ENCODE results near the gene RAB11FIP3. TPM values are rescaled to one million over a fixed set of nuclear protein-coding genes. Genes with fewer than 3 reads are reported as not detected.

RAB11FIP3 gene
- total RNA-seq, 1 experiment from 2014 or later, result 37.1 TPM

DNA sequence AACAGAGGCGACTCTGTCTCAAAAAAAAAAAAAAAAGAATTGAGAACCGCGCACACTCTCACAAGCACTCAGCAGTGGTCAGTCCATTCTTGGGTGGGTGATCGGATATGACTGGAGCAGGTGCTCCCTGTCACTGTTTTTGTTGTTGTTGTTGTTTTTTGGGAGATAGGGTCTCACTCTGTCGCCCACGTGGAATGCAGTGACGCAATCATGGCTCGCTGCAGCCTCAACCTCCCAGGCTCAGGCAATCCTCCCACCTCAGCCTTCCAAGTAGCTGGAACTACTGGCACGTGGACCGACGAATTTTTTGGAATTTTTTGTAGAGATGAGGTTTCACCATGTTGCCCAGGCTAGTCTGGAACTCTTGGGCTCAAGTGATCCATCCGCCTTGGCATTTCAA lies 30.0 kb downstream of the RAB11FIP3 start:
- Histone ChIP-seq H3K27me3 (ENCODE audit: insufficient read depth, low read length) (no peaks in the 10 kb centered on the region), H4K20me1 (ENCODE audit: control insufficient read depth, insufficient read depth, insufficient read length) (no peaks in the 10 kb centered on the region), H3K4me2 (ENCODE audit: insufficient read depth, insufficient read length, low read length) (no peak overlapping the region), H3K79me2 (ENCODE audit: insufficient read depth, low read length) (no peaks in the 10 kb centered on the region), H2BK5ac (ENCODE audit: insufficient read length, low read length) (no peak overlapping the region), H3K18ac (ENCODE audit: insufficient read length, low read depth, low read length) (no peak overlapping the region), H3K27ac (ENCODE audit: insufficient read length, low read depth, low read length) (no peak overlapping the region), H3K23me2 (ENCODE audit: insufficient read length, low read depth, low read length, poor library complexity, severe bottlenecking) (no peaks in the 10 kb centered on the region), H4K8ac (replicated peaks; ENCODE audit: insufficient read length, low read depth, low read length) (no peak overlapping the region), H2BK120ac (ENCODE audit: low read depth, low read length, poor library complexity, severe bottlenecking) (no peak overlapping the region), H3K9ac (ENCODE audit: extremely low read depth, insufficient read length, low read length) (no peak overlapping the region), H4K5ac (ENCODE audit: insufficient read length, low read depth, low read length) (no peak overlapping the region), H2BK15ac (ENCODE audit: low read depth, low read length) (no peak overlapping the region), H3K4me1 (ENCODE audit: insufficient read depth, low read length) (peaks cover 3% of the 10 kb centered on the region; the same call in 1 of the 2 replicates), H3K79me1 (ENCODE audit: insufficient read depth, low read depth, low read length, poor library complexity, severe bottlenecking) (no peaks in the 10 kb centered on the region), H3T11ph (ENCODE audit: low read length) (no peak overlapping the region), H2AFZ (ENCODE audit: low read length) (no peak overlapping the region), H3K4ac (ENCODE audit: low read depth, low read length) (no peak overlapping the region), H3K14ac (ENCODE audit: insufficient read depth, low read length) (no peak overlapping the region), H3K9me3 (ENCODE audit: control insufficient read depth, low read depth, low read length) (no peaks in the 10 kb centered on the region), H3K56ac (ENCODE audit: insufficient read length, low read depth, low read length) (no peak overlapping the region), H2BK20ac (ENCODE audit: low read depth, low read length, poor library complexity, severe bottlenecking) (no peak overlapping the region), H2AK5ac (ENCODE audit: insufficient read length, low read length) (no peak overlapping the region), H3K23ac (ENCODE audit: insufficient read length, low read depth, low read length) (no peak overlapping the region), H4K91ac (ENCODE audit: insufficient read length, low read depth, low read length) (no peak overlapping the region), H2BK12ac (ENCODE audit: insufficient read length, low read depth, low read length) (no peak overlapping the region)
- no peaks in the 10 kb centered on the region for H3K27me3 Mint-ChIP-seq (ENCODE audit: low read depth)
- peak overlapping the region in 1 of 3 experiments; percentile 61; a peak in 1 of 7 replicates for H3K27ac Mint-ChIP-seq
- TF ChIP-seq, protein P1, sequence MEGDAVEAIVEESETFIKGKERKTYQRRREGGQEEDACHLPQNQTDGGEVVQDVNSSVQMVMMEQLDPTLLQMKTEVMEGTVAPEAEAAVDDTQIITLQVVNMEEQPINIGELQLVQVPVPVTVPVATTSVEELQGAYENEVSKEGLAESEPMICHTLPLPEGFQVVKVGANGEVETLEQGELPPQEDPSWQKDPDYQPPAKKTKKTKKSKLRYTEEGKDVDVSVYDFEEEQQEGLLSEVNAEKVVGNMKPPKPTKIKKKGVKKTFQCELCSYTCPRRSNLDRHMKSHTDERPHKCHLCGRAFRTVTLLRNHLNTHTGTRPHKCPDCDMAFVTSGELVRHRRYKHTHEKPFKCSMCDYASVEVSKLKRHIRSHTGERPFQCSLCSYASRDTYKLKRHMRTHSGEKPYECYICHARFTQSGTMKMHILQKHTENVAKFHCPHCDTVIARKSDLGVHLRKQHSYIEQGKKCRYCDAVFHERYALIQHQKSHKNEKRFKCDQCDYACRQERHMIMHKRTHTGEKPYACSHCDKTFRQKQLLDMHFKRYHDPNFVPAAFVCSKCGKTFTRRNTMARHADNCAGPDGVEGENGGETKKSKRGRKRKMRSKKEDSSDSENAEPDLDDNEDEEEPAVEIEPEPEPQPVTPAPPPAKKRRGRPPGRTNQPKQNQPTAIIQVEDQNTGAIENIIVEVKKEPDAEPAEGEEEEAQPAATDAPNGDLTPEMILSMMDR (conservative IDR thresholded peaks at IDR 0.05), result no peak
- DNase-seq, result no peak
- H3K4me3 Mint-ChIP-seq, result no peak overlapping the region
- no CpG with 5 or more reads among the region's 12 CpGs for WGBS (ENCODE audit: extremely low coverage, insufficient read length, low lambda C conversion rate)
- peaks cover 15 to 26% of the 10 kb centered on the region in 2 experiments for H3K4me1 Mint-ChIP-seq
- H3K36me3 Mint-ChIP-seq (ENCODE audit: insufficient read depth in 1 of 3, low read depth in 3 of 3), result no peaks in the 10 kb centered on the region; a peak in 1 of 7 replicates
- H3K9me3 Mint-ChIP-seq, result no peaks in the 10 kb centered on the region
